ENCODE measurements around the gene ZBTB43. TPM values are rescaled to one million over a fixed set of nuclear protein-coding genes. Genes with fewer than 3 reads are reported as not detected.

Gene ZBTB43
- total RNA-seq, 1 donor from 2014 or later: 30.2 TPM

GRCh38 chr9:126877418-126877817, 72.6 kb downstream of the ZBTB43 start:
- no peak for DNase-seq
- no peaks in the 10 kb centered on the region for H3K9me3 ChIP-seq (replicated peaks)
- no peak overlapping the region for H3K27ac ChIP-seq (replicated peaks)
- no peak for TF ChIP-seq CTCF (IDR thresholded peaks at IDR 0.05; ENCODE audit: borderline replicate concordance)
- peaks cover 36% of the 10 kb centered on the region for H3K4me1 ChIP-seq
- peaks cover 31% of the 10 kb centered on the region for H3K36me3 ChIP-seq
- intact Hi-C loops (cut with micrococcal nuclease): no loop called here
- no peak overlapping the region for H3K4me3 ChIP-seq
- no peaks in the 10 kb centered on the region for H3K27me3 ChIP-seq (ENCODE audit: low read depth)

- TF ChIP-seq CTCF (IDR thresholded peaks at IDR 0.05; ENCODE audit: borderline replicate concordance): no peak
- Histone ChIP-seq H3K4me1 (peaks cover 27% of the 10 kb centered on the region), H3K27ac (replicated peaks) (no peak overlapping the region), H3K4me3 (no peak overlapping the region), H3K36me3 (peaks cover 31% of the 10 kb centered on the region), H3K27me3 (ENCODE audit: low read depth) (no peaks in the 10 kb centered on the region), H3K9me3 (replicated peaks) (no peaks in the 10 kb centered on the region)
- intact Hi-C loops (cut with micrococcal nuclease): no loop called here
- DNase-seq: no peak
Observed at GRCh38 chr9:126879288-126879687, 74.4 kb downstream of the ZBTB43 start.

- H3K27me3 ChIP-seq (ENCODE audit: low read depth): no peaks in the 10 kb centered on the region
- TF ChIP-seq CTCF (IDR thresholded peaks at IDR 0.05; ENCODE audit: borderline replicate concordance): no peak
- H3K9me3 ChIP-seq (replicated peaks): no peaks in the 10 kb centered on the region
- H3K27ac ChIP-seq (replicated peaks): no peak overlapping the region
- intact Hi-C loops (cut with micrococcal nuclease): no loop called here
- no peak for DNase-seq
- H3K4me3 ChIP-seq: no peak overlapping the region
- peaks cover 29% of the 10 kb centered on the region for H3K4me1 ChIP-seq
- H3K36me3 ChIP-seq: peaks cover 31% of the 10 kb centered on the region
Observed at GRCh38 chr9:126880226-126880946, 75.5 kb downstream of the ZBTB43 start.

GRCh38 chr9:126880947-126881332, 76.1 kb downstream of the ZBTB43 start:
- no peak overlapping the region for H3K27ac ChIP-seq (replicated peaks)
- no peak for DNase-seq
- H3K4me3 ChIP-seq: no peak overlapping the region
- TF ChIP-seq CTCF (IDR thresholded peaks at IDR 0.05; ENCODE audit: borderline replicate concordance): no peak
- H3K27me3 ChIP-seq (ENCODE audit: low read depth): no peaks in the 10 kb centered on the region
- intact Hi-C loops (cut with micrococcal nuclease): no loop called here
- no peaks in the 10 kb centered on the region for H3K9me3 ChIP-seq (replicated peaks)
- peaks cover 33% of the 10 kb centered on the region for H3K4me1 ChIP-seq
- H3K36me3 ChIP-seq: peaks cover 31% of the 10 kb centered on the region

GRCh38 chr9:126882746-126883145, 77.9 kb downstream of the ZBTB43 start:
- Histone ChIP-seq H3K4me3 (no peak overlapping the region), H3K36me3 (peaks cover 31% of the 10 kb centered on the region), H3K4me1 (peaks cover 33% of the 10 kb centered on the region), H3K27me3 (ENCODE audit: low read depth) (no peaks in the 10 kb centered on the region), H3K27ac (replicated peaks) (no peak overlapping the region), H3K9me3 (replicated peaks) (no peaks in the 10 kb centered on the region)
- TF ChIP-seq CTCF (IDR thresholded peaks at IDR 0.05; ENCODE audit: borderline replicate concordance): no peak
- no peak for DNase-seq
- intact Hi-C loops (cut with micrococcal nuclease): no loop called here

Measured in left ventricle myocardium inferior (tissue), 1 donor.